PC-9 (cell line): Measurements from ENCODE around the gene FAM210B. TPM values are rescaled to one million over a fixed set of nuclear protein-coding genes. Genes with fewer than 3 reads are reported as not detected.

Source experiments
- BruUV-seq: library from RNA; stranded (reverse); fragments of 400-500 nt; replicated peaks from 2 replicates; lab custom pipeline; 2021; lab: Mats Ljungman, UMichigan
- CTCF ChIA-PET: fragments of 300-600 bp; sonication (Branson Sonifier 250); formaldehyde crosslinking; loops from one replicate; lab custom pipeline; 2022; ENCODE audit warnings: antibody characterized with exemption; lab: Charles Lee
- POLR2A ChIA-PET: fragments of 300-600 bp; sonication (Branson Sonifier 250); formaldehyde crosslinking; loops from one replicate; lab custom pipeline; 2022; ENCODE audit warnings: antibody characterized with exemption; ENCODE audit not compliant: unreplicated experiment; lab: Charles Lee
- DNase-seq, 2 experiments: peaks; one replicate each; pipeline versions ENCODE4 v3.0.0 to v3.0.0-alpha.2; 2015 to 2022; ENCODE audit warnings: mixed read lengths in 1 of 2
- H2AFZ ChIP-seq: fragments of 200-600 bp; sonication (generic); 2 replicates; pipeline ENCODE4 v1.8.1; 2017; ENCODE audit warnings: antibody characterized with exemption
- H3F3A ChIP-seq: fragments of 200-600 bp; sonication (generic); 2 replicates; pipeline ENCODE4 v1.8.1; 2017; ENCODE audit warnings: antibody characterized with exemption, mild to moderate bottlenecking, low read depth; ENCODE audit not compliant: insufficient read depth
- H3K27ac ChIP-seq: fragments of 200-600 bp; sonication (generic); 2 replicates; pipeline ENCODE4 v1.6.1; 2016; ENCODE audit warnings: mixed run types
- H3K27me3 ChIP-seq: fragments of 200-600 bp; sonication (generic); 2 replicates; pipeline ENCODE4 v1.6.1; 2016; ENCODE audit warnings: low read depth, mixed run types; ENCODE audit not compliant: insufficient read depth
- H3K36me3 ChIP-seq: fragments of 200-600 bp; sonication (generic); 2 replicates; pipeline ENCODE4 v1.6.1; 2016; ENCODE audit warnings: low read depth, mixed run types
- H3K4me1 ChIP-seq: fragments of 200-600 bp; sonication (generic); replicated peaks from 2 replicates; pipeline ENCODE4 v1.6.1; 2016; ENCODE audit warnings: mixed run types; ENCODE audit not compliant: insufficient read depth
- H3K4me2 ChIP-seq: fragments of 200-600 bp; sonication (generic); 2 replicates; pipeline ENCODE4 v1.6.1; 2017; ENCODE audit warnings: mixed run types
- H3K4me3 ChIP-seq: fragments of 200-600 bp; sonication (generic); 2 replicates; pipeline ENCODE4 v1.6.1; 2016; ENCODE audit warnings: mixed run types
- H3K79me2 ChIP-seq: fragments of 200-600 bp; sonication (generic); 2 replicates; pipeline ENCODE4 v1.6.1; 2017; ENCODE audit warnings: low read depth, mixed run types
- H3K9me2 ChIP-seq: fragments of 200-600 bp; sonication (generic); 2 replicates; pipeline ENCODE4 v1.8.1; 2017; ENCODE audit warnings: mild to moderate bottlenecking; ENCODE audit not compliant: insufficient read depth
- H3K9me3 ChIP-seq: fragments of 200-600 bp; sonication (generic); 2 replicates; pipeline ENCODE4 v1.8.1; 2016; ENCODE audit warnings: low read depth; ENCODE audit not compliant: insufficient read depth
- H4K20me1 ChIP-seq: fragments of 200-600 bp; sonication (generic); 2 replicates; pipeline ENCODE4 v1.8.1; 2017; ENCODE audit not compliant: insufficient read depth
- CTCF ChIP-seq: fragments of 200-600 bp; sonication (generic); conservative IDR thresholded peaks from 2 replicates; pipeline ENCODE4 v1.6.1; 2017; ENCODE audit warnings: mixed run types, antibody characterized with exemption, mild to moderate bottlenecking, moderate library complexity
- EZH2 ChIP-seq: fragments of 200-600 bp; sonication (generic); IDR thresholded peaks from 2 replicates; pipeline ENCODE4 v1.8.0; 2017; ENCODE audit warnings: antibody characterized with exemption, low read depth
- intact Hi-C: fragments of 100-400 bp; cut with micrococcal nuclease; formaldehyde crosslinking; loops from one replicate; pipeline ENCODE4 v1.10.0; 2022; ENCODE audit not compliant: unreplicated experiment
- total RNA-seq: library from RNA; stranded (reverse); gene quantifications from 2 replicates; pipeline ENCODE4 v1.2.3, GENCODE V29; 2021

The FAM210B gene
- total RNA-seq, 1 experiment from 2014 or later: 21.4 TPM

GRCh38 chr20:56368351-56369134 lies 9.8 kb downstream of the FAM210B start:
- no TSS peak for BruUV-seq
- Histone ChIP-seq H3K36me3 (peaks cover 31% of the 10 kb centered on the region), H4K20me1 (no peaks in the 10 kb centered on the region), H3K27me3 (no peaks in the 10 kb centered on the region), H3K27ac (no peak overlapping the region), H3K9me2 (no peaks in the 10 kb centered on the region), H3K4me1 (no peaks in the 10 kb centered on the region), H3K4me2 (no peak overlapping the region), H2AFZ (no peak overlapping the region), H3K4me3 (no peak overlapping the region), H3F3A (peaks cover 10% of the 10 kb centered on the region; the same call in 1 of the 2 replicates), H3K79me2 (peaks cover 8% of the 10 kb centered on the region; the same call in 1 of the 2 replicates), H3K9me3 (peaks cover 3% of the 10 kb centered on the region; the same call in 1 of the 2 replicates)
- DNase-seq: no peak
- ChIA-PET CTCF (no interaction called here), POLR2A (no interaction called here)
- intact Hi-C loops: no loop called here
- no peak for TF ChIP-seq EZH2
- TF ChIP-seq CTCF: no peak

- Histone ChIP-seq H3K9me3 (peaks cover 3% of the 10 kb centered on the region; the same call in 1 of the 2 replicates), H3K9me2 (no peaks in the 10 kb centered on the region), H3K27ac (no peak overlapping the region), H3F3A (peaks cover 10% of the 10 kb centered on the region; the same call in 1 of the 2 replicates), H3K4me1 (no peaks in the 10 kb centered on the region), H3K4me2 (no peak overlapping the region), H3K79me2 (peaks cover 9% of the 10 kb centered on the region; the same call in 1 of the 2 replicates), H3K4me3 (no peak overlapping the region), H4K20me1 (no peaks in the 10 kb centered on the region), H2AFZ (no peak overlapping the region), H3K36me3 (peaks cover 36% of the 10 kb centered on the region), H3K27me3 (no peaks in the 10 kb centered on the region)
- TF ChIP-seq EZH2: no peak
- TF ChIP-seq CTCF: no peak
- BruUV-seq: no TSS peak
- DNase-seq: no peak
- CTCF ChIA-PET: no interaction called here
- POLR2A ChIA-PET: no interaction called here
- intact Hi-C loops: no loop called here
These were observed 10.4 kb downstream of the FAM210B start for GRCh38 chr20:56369179-56369578.

- H2AFZ ChIP-seq: no peak overlapping the region
- H3K9me2 ChIP-seq: no peaks in the 10 kb centered on the region
- H3F3A ChIP-seq: peaks cover 20% of the 10 kb centered on the region; the same call in 1 of the 2 replicates
- intact Hi-C loops: no loop called here
- peaks cover 3% of the 10 kb centered on the region; the same call in 1 of the 2 replicates for H3K9me3 ChIP-seq
- no peak overlapping the region for H3K27ac ChIP-seq
- no TSS peak for BruUV-seq
- no peak for TF ChIP-seq CTCF
- no peak for TF ChIP-seq EZH2
- peaks cover 9% of the 10 kb centered on the region; the same call in 1 of the 2 replicates for H4K20me1 ChIP-seq
- DNase-seq: no peak
- peaks cover 58% of the 10 kb centered on the region for H3K36me3 ChIP-seq
- no peak overlapping the region for H3K4me2 ChIP-seq
- ChIA-PET POLR2A (no interaction called here), CTCF (no interaction called here)
- H3K79me2 ChIP-seq: peaks cover 26% of the 10 kb centered on the region
- no peaks in the 10 kb centered on the region for H3K27me3 ChIP-seq
- no peaks in the 10 kb centered on the region for H3K4me1 ChIP-seq
- no peak overlapping the region for H3K4me3 ChIP-seq
These were observed 13.2 kb downstream of the FAM210B start for GRCh38 chr20:56371977-56372376.
